Chondrocyte (in vitro differentiated cells): ENCODE results near the gene ADAP1. TPM values are rescaled to one million over a fixed set of nuclear protein-coding genes. Genes with fewer than 3 reads are reported as not detected.

Experiments
- DNase-seq: peaks from one replicate; pipeline ENCODE4 v3.0.0; 2021; ENCODE audit warnings: mixed read lengths, low spot score
- H3K27ac Mint-ChIP-seq: one replicate; pipeline ENCODE4 v1.8.0; 2021; ENCODE audit warnings: mild to moderate bottlenecking, moderate library complexity, mixed read lengths; ENCODE audit not compliant: unreplicated experiment
- H3K27me3 Mint-ChIP-seq: 2 replicates; pipeline ENCODE4 v1.8.0; 2021; ENCODE audit warnings: low read depth, mixed read lengths
- H3K36me3 Mint-ChIP-seq: 2 replicates; pipeline ENCODE4 v1.8.0; 2021; ENCODE audit warnings: low read depth, mixed read lengths
- H3K4me1 Mint-ChIP-seq: 2 replicates; pipeline ENCODE4 v1.8.0; 2021; ENCODE audit warnings: low read depth, mild to moderate bottlenecking, mixed read lengths
- H3K4me3 Mint-ChIP-seq: one replicate; pipeline ENCODE4 v1.8.0; 2021; ENCODE audit warnings: mild to moderate bottlenecking, moderate library complexity, mixed read lengths; ENCODE audit not compliant: unreplicated experiment
- H3K9me3 Mint-ChIP-seq: 2 replicates; pipeline ENCODE4 v1.8.0; 2021; ENCODE audit warnings: low read depth, mixed read lengths
- CTCF ChIP-seq: fragments of 200-600 bp; sonication (generic); IDR thresholded peaks from 2 replicates; pipeline ENCODE4 v1.5.0; 2021; ENCODE audit warnings: antibody characterized with exemption, mild to moderate bottlenecking, moderate library complexity
- total RNA-seq: library from RNA; stranded (reverse); gene quantifications from 3 replicates; pipeline ENCODE4 v1.2.1, GENCODE V29; 2021

Gene ADAP1
- total RNA-seq, 1 donor from 2014 or later: 6.7 TPM

- no peak for DNase-seq
- Mint-ChIP-seq H3K4me3 (no peak overlapping the region), H3K36me3 (peaks cover 46% of the 10 kb centered on the region), H3K27ac (no peak overlapping the region), H3K9me3 (no peaks in the 10 kb centered on the region), H3K27me3 (no peaks in the 10 kb centered on the region), H3K4me1 (peaks cover 15% of the 10 kb centered on the region)
- no peak for TF ChIP-seq CTCF
Measured at GRCh38 chr7:865921-866320, 88.6 kb downstream of the ADAP1 start.

- Mint-ChIP-seq H3K27ac (no peak overlapping the region), H3K4me1 (peaks cover 15% of the 10 kb centered on the region), H3K4me3 (no peak overlapping the region), H3K27me3 (no peaks in the 10 kb centered on the region), H3K9me3 (no peaks in the 10 kb centered on the region), H3K36me3 (peaks cover 58% of the 10 kb centered on the region)
- DNase-seq: no peak
- no peak for TF ChIP-seq CTCF
Measured at GRCh38 chr7:863106-863505, 91.4 kb downstream of the ADAP1 start.

GRCh38 chr7:862157-862556, 92.3 kb downstream of the ADAP1 start:
- H3K27ac Mint-ChIP-seq: no peak overlapping the region
- no peak overlapping the region for H3K4me3 Mint-ChIP-seq
- TF ChIP-seq CTCF: no peak
- no peak for DNase-seq
- H3K27me3 Mint-ChIP-seq: no peaks in the 10 kb centered on the region
- H3K4me1 Mint-ChIP-seq: peaks cover 6% of the 10 kb centered on the region
- H3K36me3 Mint-ChIP-seq: peaks cover 57% of the 10 kb centered on the region
- H3K9me3 Mint-ChIP-seq: no peaks in the 10 kb centered on the region

GRCh38 chr7:861222-861621, 93.3 kb downstream of the ADAP1 start:
- TF ChIP-seq CTCF: no peak
- Mint-ChIP-seq H3K27me3 (no peaks in the 10 kb centered on the region), H3K36me3 (peaks cover 56% of the 10 kb centered on the region), H3K4me1 (no peaks in the 10 kb centered on the region), H3K9me3 (no peaks in the 10 kb centered on the region), H3K27ac (no peak overlapping the region), H3K4me3 (no peak overlapping the region)
- no peak for DNase-seq

GRCh38 chr7:860149-860548, 94.3 kb downstream of the ADAP1 start:
- no peaks in the 10 kb centered on the region for H3K4me1 Mint-ChIP-seq
- TF ChIP-seq CTCF: no peak
- no peaks in the 10 kb centered on the region for H3K9me3 Mint-ChIP-seq
- no peaks in the 10 kb centered on the region for H3K27me3 Mint-ChIP-seq
- H3K27ac Mint-ChIP-seq: no peak overlapping the region
- H3K4me3 Mint-ChIP-seq: no peak overlapping the region
- H3K36me3 Mint-ChIP-seq: peaks cover 52% of the 10 kb centered on the region
- no peak for DNase-seq
